OCI-LY7 (cell line): Measurements from ENCODE around the gene CNTRL.

Experiments
- CTCF ChIP-seq: fragments of 200-600 bp; sonication (generic); conservative IDR thresholded peaks from 2 replicates; pipeline ENCODE4 v1.5.1; 2014; ENCODE audit warnings: mild to moderate bottlenecking, antibody characterized with exemption, low read length, moderate library complexity, mixed read lengths
- EZH2phosphoT487 ChIP-seq: fragments of 200-600 bp; sonication (generic); IDR thresholded peaks from 2 replicates; pipeline ENCODE4 v1.6.1; 2018; ENCODE audit warnings: low read depth, borderline replicate concordance, mild to moderate bottlenecking, mixed run types, antibody characterized with exemption, low read length, moderate library complexity, mixed read lengths

GRCh38 chr9:121217609-121218292 is 143.0 kb downstream of the CNTRL start:
- TF ChIP-seq CTCF (no peak), EZH2phosphoT487 (no peak)
